T-helper 9 cell (primary cell): ENCODE results near the gene AVEN.
"Not testable (repeated sequence)": the region's sequence is repeated elsewhere in the genome, so short reads cannot be mapped to it uniquely, and the experiment has no call there.

Experiments
- DNase-seq: peaks from one replicate; pipeline ENCODE4 v3.0.0-alpha.2; 2020

Gene AVEN

DNA sequence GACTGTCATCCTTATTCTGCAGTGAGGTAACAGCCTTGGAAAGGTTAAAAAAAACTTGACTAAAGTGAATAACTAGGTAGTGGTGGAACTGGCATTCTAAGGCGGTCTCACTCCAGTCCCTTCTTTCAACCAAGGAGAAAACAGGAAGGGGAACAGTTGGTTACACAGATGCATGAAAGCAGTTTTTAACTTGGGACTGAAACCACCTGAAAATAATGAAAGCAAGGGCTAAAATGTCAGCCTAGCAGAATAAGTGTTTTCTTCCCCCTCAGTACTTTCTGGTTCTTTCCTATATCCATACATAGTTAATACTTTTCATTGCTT lies 748 bp upstream of the AVEN start:
- DNase-seq: no peak

DNA sequence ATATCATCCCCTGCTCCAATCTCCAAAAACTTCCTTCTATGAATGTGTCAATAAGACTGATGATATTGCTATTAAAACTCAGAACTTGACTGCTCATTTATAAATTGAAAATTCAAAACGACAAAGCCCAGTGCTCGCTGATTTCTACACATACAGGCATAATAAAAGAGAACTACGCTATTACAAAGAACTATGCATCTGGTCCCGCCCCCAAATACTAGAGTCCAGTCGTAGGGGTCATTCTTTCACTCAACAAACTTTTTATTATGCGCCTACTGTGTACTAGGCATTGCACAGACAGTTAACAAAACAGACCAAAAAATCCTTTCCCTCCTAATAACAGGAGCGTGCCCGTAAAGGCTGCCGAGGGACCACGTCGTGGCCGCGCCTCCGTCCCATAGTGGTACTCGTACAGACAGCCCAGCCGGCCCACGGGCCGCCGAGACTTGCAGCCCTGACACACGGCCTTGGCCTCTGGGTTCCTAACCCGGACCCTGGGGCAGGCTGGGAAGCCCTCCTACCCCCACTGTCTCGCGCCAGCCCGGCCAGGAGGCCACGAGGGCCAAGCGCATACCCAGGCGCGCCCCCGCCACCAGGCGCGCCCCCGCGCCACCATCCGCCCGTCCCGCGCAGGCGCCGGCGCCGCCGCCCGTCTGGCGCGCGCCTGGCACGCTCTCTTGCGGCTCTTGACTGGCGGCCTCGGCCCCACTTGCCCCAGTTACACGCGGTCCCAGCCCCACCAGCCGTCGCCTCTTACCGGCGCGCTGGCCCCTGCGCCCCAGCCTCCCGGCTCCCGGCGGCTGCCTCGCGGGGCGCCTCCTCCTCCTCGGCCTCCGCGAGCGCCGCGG lies 757 bp downstream of the AVEN start:
- peak; percentile 57 for DNase-seq

DNA sequence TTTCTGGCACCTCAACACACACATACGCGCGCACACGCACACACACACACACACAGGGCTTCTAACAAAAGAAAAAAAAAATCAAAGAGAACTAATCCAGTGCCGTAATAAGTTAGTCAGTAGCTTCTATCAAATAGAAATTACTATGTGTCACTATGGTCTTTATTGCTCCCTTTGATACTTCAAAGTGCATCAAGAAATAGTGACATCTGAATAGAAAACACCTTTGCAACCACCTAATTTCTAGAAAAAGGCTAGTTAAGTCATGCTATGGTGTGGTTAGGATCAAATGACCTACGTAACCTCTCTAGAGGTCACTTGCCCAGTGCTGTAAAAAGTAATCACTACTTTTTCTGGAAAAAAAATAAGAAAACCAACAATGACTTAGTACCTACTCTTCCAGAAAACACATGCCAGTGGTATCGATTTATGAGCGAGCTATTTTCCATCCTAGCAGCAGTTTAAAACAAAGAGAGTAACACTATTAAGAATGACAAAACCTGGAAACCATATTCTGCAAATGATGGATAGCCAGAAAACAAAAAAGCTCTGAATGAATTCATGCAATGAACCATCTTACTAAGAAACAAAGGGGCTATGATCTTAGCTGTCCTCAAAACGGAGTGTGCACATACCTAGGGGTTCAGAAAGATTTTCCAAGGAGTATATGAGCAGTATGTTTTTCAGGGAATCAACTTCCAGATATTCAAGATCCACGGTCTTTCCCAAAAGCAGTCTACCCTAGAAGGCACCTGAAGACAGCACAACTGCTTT lies 6.8 kb downstream of the AVEN start:
- no peak for DNase-seq

DNA sequence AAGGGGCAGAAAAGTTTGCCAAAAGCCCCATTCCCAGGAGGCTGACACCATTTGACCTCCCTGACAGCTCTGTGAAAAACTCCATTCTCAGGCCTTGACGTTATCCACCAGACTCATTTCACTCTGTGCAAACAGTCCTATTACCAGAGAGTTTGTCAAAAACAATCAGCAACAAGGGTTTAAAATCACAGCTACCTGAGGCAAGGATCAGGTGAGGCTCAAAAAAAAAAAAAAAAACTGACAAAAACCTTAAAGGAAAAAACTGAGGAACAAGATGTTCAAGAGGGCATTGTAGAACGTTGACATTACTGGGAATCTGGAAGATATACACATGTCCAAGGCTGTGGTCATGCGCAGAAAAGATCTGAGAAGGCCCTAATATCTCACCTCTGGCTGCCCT lies 11.4 kb downstream of the AVEN start:
- DNase-seq: no peak

GRCh38 chr15:34025252-34025651 lies 13.8 kb downstream of the AVEN start:
- DNase-seq: no peak

DNA sequence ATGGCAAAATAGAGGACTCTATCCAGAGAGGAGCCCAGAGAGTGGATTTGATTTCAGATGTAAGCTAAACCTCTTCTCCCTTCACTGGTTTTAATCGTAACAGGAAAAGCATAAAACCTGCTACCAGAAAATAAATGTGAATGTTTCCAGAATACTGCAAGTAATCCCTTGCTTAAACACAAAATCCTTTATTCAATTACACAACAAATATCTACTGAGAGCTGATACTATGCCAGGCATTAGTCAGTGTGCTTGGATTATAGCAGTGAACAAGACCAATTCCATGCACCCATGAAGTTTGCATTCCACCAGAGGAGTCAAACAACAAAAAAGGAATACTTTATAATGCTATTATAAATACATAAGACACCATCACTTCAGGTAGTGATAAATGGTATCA lies 15.1 kb downstream of the AVEN start:
- no peak for DNase-seq

DNA sequence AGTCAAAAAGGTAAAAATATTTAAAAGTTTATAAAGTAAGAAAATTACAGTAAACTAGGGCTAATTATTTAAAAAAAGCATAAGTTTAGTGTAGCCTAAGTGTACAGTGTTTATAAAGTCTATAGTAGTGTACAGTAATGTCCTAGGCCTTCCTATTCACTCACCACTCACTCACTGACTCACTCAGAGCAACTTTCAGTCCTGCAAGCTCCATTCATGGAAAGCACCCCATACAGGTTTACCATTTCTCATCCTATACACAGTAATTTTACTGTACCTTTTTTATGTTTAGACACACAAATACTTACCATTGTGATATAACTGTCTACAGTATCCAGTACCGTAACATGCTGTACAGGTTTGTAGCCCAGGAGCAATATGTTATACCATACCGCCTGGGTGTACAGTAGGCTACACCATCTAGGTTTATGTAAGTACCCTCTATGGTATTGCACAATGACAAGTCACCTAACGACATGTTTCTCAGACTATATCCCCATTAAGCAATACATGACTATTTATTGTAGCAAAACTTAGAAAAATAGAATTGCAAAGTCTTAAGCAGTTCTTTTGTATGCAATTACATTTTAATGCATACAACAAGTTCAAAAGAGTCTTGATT lies 19.5 kb downstream of the AVEN start:
- DNase-seq: no peak

GRCh38 chr15:34018738-34019137 lies 20.3 kb downstream of the AVEN start:
- DNase-seq: not testable (repeated sequence)

GRCh38 chr15:34018021-34018645 lies 20.9 kb downstream of the AVEN start:
- peak; percentile 7 for DNase-seq

DNA sequence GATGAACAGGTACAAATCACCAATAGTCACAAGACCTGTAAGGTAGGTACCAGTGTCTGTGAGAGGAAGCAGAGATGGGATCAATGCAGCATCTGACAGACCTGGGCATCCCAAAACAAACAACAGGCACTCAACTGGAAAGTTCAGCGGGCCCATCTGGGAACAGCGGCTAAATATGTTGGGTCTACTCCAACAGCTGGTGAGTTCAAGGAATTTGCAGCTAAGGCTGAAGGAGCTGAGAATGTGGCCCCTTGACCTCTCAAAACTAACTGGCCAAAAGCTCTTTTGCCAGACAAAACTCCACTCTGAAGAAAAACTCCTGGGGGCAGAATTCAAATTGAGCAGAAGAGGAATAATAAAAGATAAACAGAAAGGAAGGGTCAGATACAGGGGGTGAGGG lies 24.4 kb downstream of the AVEN start:
- no peak for DNase-seq

- no peak for DNase-seq
These were observed 25.3 kb downstream of the AVEN start for GRCh38 chr15:34013746-34014145.

- no peak for DNase-seq
These were observed 26.5 kb downstream of the AVEN start for GRCh38 chr15:34012461-34013028.

- no peak for DNase-seq
These were observed 27.5 kb downstream of the AVEN start for GRCh38 chr15:34011481-34011880.

DNA sequence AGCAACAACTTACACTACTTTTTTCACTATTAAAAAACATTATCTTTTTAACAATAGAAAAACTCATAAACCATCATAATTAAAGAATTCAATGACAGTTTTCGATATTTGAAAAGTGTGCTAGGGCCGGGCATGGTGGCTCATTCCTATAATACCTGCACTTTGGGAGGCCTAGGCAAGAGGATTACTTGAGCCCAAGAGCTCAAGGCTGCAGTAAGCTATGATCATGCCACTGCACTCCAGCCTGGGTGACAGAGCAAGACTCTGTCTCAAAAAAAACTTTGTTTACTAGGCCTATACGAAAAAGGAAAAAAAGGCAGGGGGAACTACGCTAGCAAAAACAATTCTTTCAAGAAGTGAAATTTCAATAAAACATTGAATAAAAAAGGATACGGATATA lies 28.1 kb downstream of the AVEN start:
- DNase-seq: no peak

GRCh38 chr15:34009656-34010055 lies 29.3 kb downstream of the AVEN start:
- DNase-seq: no peak

DNA sequence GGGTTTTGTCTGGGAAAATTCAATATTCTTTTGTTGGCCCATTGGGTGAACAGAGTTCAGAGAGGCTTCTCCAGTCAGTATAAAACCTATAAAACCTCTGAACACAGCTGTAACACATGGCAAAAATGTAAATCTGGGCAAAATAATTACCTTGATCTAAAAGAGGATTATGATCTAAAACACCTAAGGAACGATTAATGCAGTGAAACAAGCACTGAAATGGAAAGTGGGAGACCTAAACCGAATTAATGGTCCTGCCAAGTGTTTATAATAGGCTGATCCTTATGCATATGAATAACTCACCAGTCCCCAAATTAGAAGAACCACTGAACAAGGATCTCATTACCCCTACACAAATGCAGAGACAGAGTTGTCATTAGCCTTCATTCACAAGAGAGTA lies 32.6 kb downstream of the AVEN start:
- no peak for DNase-seq

GRCh38 chr15:34001536-34001935 lies 37.5 kb downstream of the AVEN start:
- no peak for DNase-seq

DNA sequence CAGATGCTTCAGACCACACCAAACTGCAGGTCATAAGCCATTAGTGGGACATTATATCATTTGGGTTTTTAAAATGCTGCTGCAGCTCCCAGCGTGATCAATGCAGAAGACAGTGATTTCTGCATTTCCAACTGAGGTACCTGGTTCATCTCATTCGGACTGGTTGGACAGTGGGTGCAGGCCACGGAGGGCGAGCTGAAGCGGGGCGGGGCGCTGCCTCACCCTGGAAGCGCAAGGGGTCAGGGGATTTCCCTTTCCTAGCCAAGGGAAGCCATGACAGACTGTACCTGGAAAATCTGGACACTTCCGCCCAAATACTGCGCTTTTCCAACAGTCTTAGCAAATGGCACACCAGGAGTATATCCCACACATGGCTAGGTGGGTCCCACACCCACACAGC lies 43.3 kb downstream of the AVEN start:
- DNase-seq: not testable (repeated sequence)

DNA sequence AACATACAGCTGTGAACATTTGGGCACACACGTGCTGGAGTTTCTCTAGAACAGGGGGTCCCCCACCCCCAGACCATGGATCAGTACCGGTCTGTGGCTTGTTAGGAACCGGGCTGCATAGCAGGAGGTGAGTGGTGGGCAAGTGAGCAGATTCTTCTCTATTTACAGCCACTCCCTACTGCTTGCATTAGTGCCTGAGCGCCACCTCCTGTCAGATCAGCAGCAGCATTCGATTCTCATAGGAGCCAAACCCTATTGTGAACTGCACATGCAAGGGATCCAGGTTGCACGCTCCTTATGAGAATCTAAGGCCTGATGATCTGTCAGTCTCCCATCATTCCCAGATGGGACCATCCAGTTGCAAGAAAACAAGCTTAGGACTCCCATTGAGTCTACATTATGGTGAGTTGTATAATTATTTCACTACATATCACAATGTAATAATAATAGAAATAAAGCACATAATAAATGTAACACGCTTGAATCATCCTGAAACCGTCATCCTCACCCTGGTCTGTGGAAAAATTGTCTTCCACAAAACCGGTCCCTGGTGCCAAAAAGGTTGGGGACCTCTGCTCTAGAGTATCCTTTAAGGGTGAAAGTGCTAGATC lies 44.9 kb downstream of the AVEN start:
- DNase-seq: no peak

DNA sequence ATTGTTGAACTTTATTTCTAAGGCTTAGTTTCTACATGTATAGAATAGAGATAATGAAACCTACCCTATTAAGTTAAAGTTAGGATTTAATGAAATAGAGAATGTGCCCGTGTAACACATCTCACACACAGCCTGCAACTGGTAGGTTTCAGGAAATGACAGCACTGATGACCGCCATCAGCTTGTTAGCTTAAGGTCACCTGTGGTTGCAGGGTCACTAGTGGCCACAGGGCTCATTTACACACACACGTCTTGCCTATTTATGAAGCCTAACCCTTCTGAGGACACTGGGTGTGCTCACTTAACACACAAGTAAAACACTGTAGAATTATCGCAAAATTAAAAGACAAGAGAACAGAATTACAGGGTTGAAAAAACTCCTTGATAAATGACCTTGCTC lies 50.6 kb downstream of the AVEN start:
- no peak for DNase-seq

- DNase-seq: no peak
These were observed 51.6 kb downstream of the AVEN start for GRCh38 chr15:33987444-33987843.

DNA sequence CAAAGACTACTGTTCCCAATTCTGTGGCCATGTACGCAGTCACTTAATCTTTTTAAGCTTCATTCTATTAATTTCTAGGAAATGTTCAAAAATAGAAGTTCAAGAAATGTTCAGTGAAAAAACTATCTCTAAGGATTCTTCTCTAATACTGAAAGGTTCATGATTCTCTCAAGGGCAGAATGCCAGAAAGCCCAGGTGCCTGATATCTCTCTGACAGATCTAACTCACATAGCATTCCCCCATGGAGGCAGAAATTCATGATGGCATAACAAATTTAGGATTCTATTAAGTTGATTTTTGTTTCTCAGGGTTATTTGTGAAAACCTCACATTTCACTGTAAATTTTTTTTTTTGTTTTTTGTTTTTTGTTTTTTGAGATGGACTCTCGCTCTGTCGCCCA lies 53.3 kb downstream of the AVEN start:
- DNase-seq: no peak

DNA sequence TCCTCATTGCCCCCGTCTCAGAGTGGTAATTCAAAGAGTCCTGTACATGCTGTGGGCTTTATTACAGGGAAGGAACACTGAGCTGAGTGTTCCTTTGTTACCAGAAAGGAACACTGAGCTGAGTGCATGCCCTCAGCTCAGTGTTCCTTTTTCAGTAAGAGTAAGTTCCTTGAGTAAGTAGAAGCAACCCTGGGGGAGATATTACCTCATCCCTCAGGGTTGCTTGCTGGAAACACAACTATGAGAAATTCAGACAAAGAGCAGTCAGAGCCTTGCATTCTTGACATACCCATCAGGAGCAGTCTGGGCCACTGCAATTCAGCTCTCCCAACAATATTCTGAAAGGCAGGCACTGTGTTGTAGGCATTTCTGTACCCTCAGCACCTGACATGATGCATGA lies 53.7 kb downstream of the AVEN start:
- DNase-seq: no peak
